Parathyroid adenoma (tissue), 2 donors: ENCODE results near the gene ODC1.

Experiments
- H2AFZ ChIP-seq: fragments of 300-600 bp; sonication (generic); one replicate; pipeline ENCODE4 v1.7.0; 2017; ENCODE audit warnings: antibody characterized with exemption, mild to moderate bottlenecking
- H3K27ac ChIP-seq: fragments of 300-600 bp; sonication (generic); one replicate; pipeline ENCODE4 v1.7.0; 2017
- H3K27me3 ChIP-seq: fragments of 300-600 bp; sonication (generic); one replicate; pipeline ENCODE4 v1.7.0; 2017; ENCODE audit warnings: low read length; ENCODE audit not compliant: control insufficient read depth, insufficient read depth
- H3K36me3 ChIP-seq: fragments of 300-600 bp; sonication (generic); one replicate; pipeline ENCODE4 v1.7.0; 2017; ENCODE audit warnings: low read length; ENCODE audit not compliant: control insufficient read depth, insufficient read depth
- H3K4me1 ChIP-seq: fragments of 300-600 bp; sonication (generic); one replicate; pipeline ENCODE4 v1.7.0; 2017; ENCODE audit warnings: control low read depth
- H3K4me2 ChIP-seq: fragments of 300-600 bp; sonication (generic); one replicate; pipeline ENCODE4 v1.7.0; 2017; ENCODE audit warnings: low read length
- H3K4me3 ChIP-seq: fragments of 300-600 bp; sonication (generic); one replicate; pipeline ENCODE4 v1.7.0; 2017; ENCODE audit warnings: low read depth, low read length
- H3K79me2 ChIP-seq: fragments of 300-600 bp; sonication (generic); one replicate; pipeline ENCODE4 v1.7.0; 2017; ENCODE audit warnings: control low read depth
- H3K9ac ChIP-seq: fragments of 300-600 bp; sonication (generic); one replicate; pipeline ENCODE4 v1.7.0; 2017; ENCODE audit warnings: mild to moderate bottlenecking
- H3K9me3 ChIP-seq: fragments of 300-600 bp; sonication (generic); one replicate; pipeline ENCODE4 v1.7.0; 2017; ENCODE audit warnings: low read length; ENCODE audit not compliant: control insufficient read depth
- CTCF ChIP-seq: fragments of 300-600 bp; sonication (generic); IDR thresholded peaks from one replicate; pipeline ENCODE4 v1.7.0; 2017; ENCODE audit warnings: antibody characterized with exemption, mild to moderate bottlenecking
- donor health status: primary hyperparathyroidism.

ODC1 gene

GRCh38 chr2:10406016-10406415 lies 42.1 kb downstream of the ODC1 start:
- H3K79me2 ChIP-seq, result no peaks in the 10 kb centered on the region
- H3K27me3 ChIP-seq, result no peaks in the 10 kb centered on the region
- no peaks in the 10 kb centered on the region for H3K36me3 ChIP-seq
- no peak for TF ChIP-seq CTCF
- H3K9ac ChIP-seq, result no peak overlapping the region
- H3K4me1 ChIP-seq, result peaks cover 12% of the 10 kb centered on the region
- H3K4me2 ChIP-seq, result no peak overlapping the region
- no peaks in the 10 kb centered on the region for H3K9me3 ChIP-seq
- H3K27ac ChIP-seq, result no peak overlapping the region
- no peak overlapping the region for H3K4me3 ChIP-seq
- no peak overlapping the region for H2AFZ ChIP-seq

- Histone ChIP-seq H3K27me3 (no peaks in the 10 kb centered on the region), H3K9me3 (no peaks in the 10 kb centered on the region), H3K4me1 (peaks cover 12% of the 10 kb centered on the region), H3K27ac (no peak overlapping the region), H3K79me2 (no peaks in the 10 kb centered on the region), H3K4me3 (no peak overlapping the region), H2AFZ (no peak overlapping the region), H3K9ac (no peak overlapping the region), H3K36me3 (no peaks in the 10 kb centered on the region), H3K4me2 (no peak overlapping the region)
- TF ChIP-seq CTCF, result no peak
Measured at GRCh38 chr2:10405448-10405847, 42.7 kb downstream of the ODC1 start.

- H3K36me3 ChIP-seq, result no peaks in the 10 kb centered on the region
- H3K27me3 ChIP-seq, result no peaks in the 10 kb centered on the region
- H3K4me3 ChIP-seq, result no peak overlapping the region
- H3K9me3 ChIP-seq, result no peaks in the 10 kb centered on the region
- no peak for TF ChIP-seq CTCF
- no peaks in the 10 kb centered on the region for H3K79me2 ChIP-seq
- H3K4me2 ChIP-seq, result no peak overlapping the region
- no peak overlapping the region for H3K27ac ChIP-seq
- no peak overlapping the region for H2AFZ ChIP-seq
- no peak overlapping the region for H3K9ac ChIP-seq
- H3K4me1 ChIP-seq, result peaks cover 12% of the 10 kb centered on the region
Measured at GRCh38 chr2:10404324-10405143, 43.6 kb downstream of the ODC1 start.

GRCh38 chr2:10402653-10403215 lies 45.4 kb downstream of the ODC1 start:
- Histone ChIP-seq H3K27me3 (no peaks in the 10 kb centered on the region), H3K4me1 (peaks cover 6% of the 10 kb centered on the region), H3K4me2 (no peak overlapping the region), H2AFZ (no peak overlapping the region), H3K36me3 (no peaks in the 10 kb centered on the region), H3K9me3 (no peaks in the 10 kb centered on the region), H3K9ac (no peak overlapping the region), H3K79me2 (no peaks in the 10 kb centered on the region), H3K4me3 (no peak overlapping the region), H3K27ac (no peak overlapping the region)
- no peak for TF ChIP-seq CTCF
